ENCODE measurements around the gene SEPHS2. TPM values are rescaled to one million over a fixed set of nuclear protein-coding genes. Genes with fewer than 3 reads are reported as not detected.
"Not testable (repeated sequence)": the region's sequence is repeated elsewhere in the genome, so short reads cannot be mapped to it uniquely, and the experiment has no call there.

SEPHS2 gene
- total and polyA plus RNA-seq, 9 donors = 3.5 to 19.8 (median 16.3) TPM

DNA sequence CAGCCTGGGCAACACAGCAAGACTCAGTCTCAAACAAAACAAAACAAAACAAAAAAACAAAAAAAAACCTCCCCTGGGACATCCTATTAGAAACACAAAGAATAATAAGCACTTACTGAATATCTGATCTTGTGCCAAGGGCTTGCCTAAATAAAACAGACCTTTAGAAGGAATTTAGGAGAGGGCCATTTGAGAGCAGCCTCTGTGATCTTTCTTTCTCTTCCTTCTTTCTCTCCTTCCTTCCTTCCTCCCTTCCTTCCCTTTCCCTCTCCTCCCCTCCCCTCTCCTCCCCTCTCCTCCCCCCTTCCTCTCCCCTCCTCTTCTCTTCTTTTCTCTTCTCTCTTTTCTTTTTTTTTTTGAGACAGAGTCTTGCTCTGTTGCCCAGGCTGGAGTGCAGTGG lies 39.2 kb upstream of the SEPHS2 start:
- Histone ChIP-seq H3K27me3 (ENCODE audit: control insufficient read depth, insufficient read depth, low read length) (no peaks in the 10 kb centered on the region), H3K27ac (ENCODE audit: low read length) (no peak overlapping the region), H3K9me3 (replicated peaks; ENCODE audit: control insufficient read depth, low read depth, low read length) (no peaks in the 10 kb centered on the region), H3K4me3 (ENCODE audit: low read length) (no peak overlapping the region), H3K4me1 (ENCODE audit: control insufficient read depth, insufficient read depth, low read length) (no peaks in the 10 kb centered on the region), H3K36me3 (ENCODE audit: control insufficient read depth, insufficient read depth, low read length) (no peaks in the 10 kb centered on the region)
- DNase-seq = no peak

DNA sequence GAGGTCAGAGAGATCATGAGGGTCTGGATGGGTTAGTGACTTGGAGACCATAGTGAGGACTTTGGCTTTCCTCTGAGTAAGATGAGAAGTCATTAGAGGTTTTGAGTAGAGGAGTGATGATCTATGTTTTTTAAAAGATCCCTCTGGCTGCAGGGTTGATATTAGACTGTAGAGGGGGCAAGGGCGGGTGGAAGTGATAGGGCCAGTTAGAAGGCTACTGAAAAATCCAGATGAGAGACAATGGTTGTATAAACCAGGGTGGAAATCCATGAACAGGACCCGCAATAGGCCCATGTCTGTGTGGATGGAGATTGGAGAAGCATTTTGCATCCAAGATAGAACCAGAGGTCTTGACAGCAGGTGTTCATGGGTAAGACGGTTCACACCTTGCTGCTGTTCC lies 36.7 kb upstream of the SEPHS2 start:
- no peak overlapping the region for H3K4me3 ChIP-seq (ENCODE audit: low read length)
- 80% methylated on average over 3 of the region's 3 CpGs for WGBS (ENCODE audit: insufficient coverage)
- no peaks in the 10 kb centered on the region for H3K36me3 ChIP-seq (ENCODE audit: control insufficient read depth, insufficient read depth, low read length)
- no peaks in the 10 kb centered on the region for H3K9me3 ChIP-seq (replicated peaks; ENCODE audit: control insufficient read depth, low read depth, low read length)
- DNase-seq = no peak
- H3K27ac ChIP-seq (ENCODE audit: low read length) = no peak overlapping the region
- no peaks in the 10 kb centered on the region for H3K27me3 ChIP-seq (ENCODE audit: control insufficient read depth, insufficient read depth, low read length)
- H3K4me1 ChIP-seq (ENCODE audit: control insufficient read depth, insufficient read depth, low read length) = no peaks in the 10 kb centered on the region

DNA sequence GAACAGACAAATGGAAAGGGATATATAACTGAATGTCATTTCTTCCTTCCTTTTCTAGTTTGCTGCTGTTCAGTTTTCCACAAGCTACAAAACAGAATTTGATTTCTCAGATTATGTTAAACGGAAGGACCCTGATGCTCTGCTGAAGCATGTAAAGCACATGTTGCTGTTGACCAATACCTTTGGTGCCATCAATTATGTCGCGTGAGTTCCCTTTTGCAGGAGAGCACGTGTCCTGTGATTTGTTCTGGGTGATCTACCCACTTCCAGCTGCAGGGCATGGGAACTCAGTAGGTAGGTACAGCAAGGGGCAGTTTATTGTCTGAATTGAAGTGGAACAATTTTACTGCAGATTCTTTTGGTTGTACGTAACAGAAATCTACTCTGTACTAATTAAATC lies 35.7 kb upstream of the SEPHS2 start:
- no peak for DNase-seq
- WGBS (ENCODE audit: insufficient coverage) = 40% methylated on average over 4 of the region's 5 CpGs
- Histone ChIP-seq H3K4me3 (ENCODE audit: low read length) (no peak overlapping the region), H3K4me1 (ENCODE audit: control insufficient read depth, insufficient read depth, low read length) (no peaks in the 10 kb centered on the region), H3K36me3 (ENCODE audit: control insufficient read depth, insufficient read depth, low read length) (no peaks in the 10 kb centered on the region), H3K27me3 (ENCODE audit: control insufficient read depth, insufficient read depth, low read length) (no peaks in the 10 kb centered on the region), H3K27ac (ENCODE audit: low read length) (no peak overlapping the region), H3K9me3 (replicated peaks; ENCODE audit: control insufficient read depth, low read depth, low read length) (no peaks in the 10 kb centered on the region)

DNA sequence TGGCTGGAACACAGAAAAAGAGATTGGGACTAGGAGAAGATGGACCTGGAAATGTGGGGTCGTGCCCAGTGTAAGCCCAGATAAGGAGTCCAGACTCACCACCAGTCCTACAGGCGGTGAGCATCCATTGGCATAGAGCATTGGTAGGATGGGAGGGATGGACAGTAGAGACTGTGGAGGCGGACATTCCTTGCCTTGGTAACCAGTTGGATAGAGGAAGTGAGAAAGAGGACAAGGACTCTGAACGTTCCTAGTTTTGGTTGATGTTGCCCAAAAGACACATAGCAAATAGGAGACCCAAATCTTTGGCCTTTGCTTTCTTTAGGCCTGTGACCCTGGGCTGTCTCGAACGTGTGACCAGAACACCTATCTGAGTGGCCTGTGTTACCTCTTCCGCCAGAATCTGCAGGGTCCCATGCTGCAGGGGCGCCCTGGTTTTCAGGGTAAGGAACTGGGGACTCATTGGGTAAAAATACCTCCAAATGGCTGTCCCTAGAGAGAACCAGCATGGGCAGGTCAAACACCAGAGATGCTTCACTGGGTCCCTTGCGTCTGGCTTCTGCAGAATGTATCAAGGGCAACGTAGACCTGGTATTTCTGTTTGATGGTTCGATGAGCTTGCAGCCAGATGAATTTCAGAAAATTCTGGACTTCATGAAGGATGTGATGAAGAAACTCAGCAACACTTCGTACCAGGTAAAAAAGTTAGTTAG lies 33.2 kb upstream of the SEPHS2 start:
- Histone ChIP-seq H3K4me3 (ENCODE audit: low read length) (no peak overlapping the region), H3K36me3 (ENCODE audit: control insufficient read depth, insufficient read depth, low read length) (no peaks in the 10 kb centered on the region), H3K27ac (ENCODE audit: low read length) (no peak overlapping the region), H3K4me1 (ENCODE audit: control insufficient read depth, insufficient read depth, low read length) (no peaks in the 10 kb centered on the region), H3K27me3 (ENCODE audit: control insufficient read depth, insufficient read depth, low read length) (peaks cover 14% of the 10 kb centered on the region), H3K9me3 (replicated peaks; ENCODE audit: control insufficient read depth, low read depth, low read length) (no peaks in the 10 kb centered on the region)
- DNase-seq = no peak
- 83% methylated on average over 10 of the region's 12 CpGs for WGBS (ENCODE audit: insufficient coverage)

DNA sequence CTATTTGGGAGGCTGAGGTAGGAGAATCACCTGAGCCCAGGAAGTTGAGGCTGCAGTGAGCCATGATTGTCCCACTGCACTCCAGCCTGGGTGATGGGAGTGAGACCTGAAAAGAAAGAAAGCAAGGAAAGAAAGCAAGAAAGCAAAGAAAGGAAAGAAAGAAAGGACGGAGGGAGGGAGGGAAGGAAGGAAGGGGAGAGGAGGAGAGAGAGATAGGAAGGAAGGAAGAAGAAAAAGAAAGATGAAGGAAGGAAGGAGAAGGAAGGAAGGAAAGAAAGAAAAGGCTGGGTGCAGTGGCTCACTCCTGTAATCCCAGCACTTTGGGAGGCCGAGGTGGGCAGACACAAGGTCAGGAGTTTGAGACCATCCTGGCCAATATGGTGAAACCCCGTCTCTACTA lies 32.1 kb upstream of the SEPHS2 start:
- H3K4me1 ChIP-seq (ENCODE audit: control insufficient read depth, insufficient read depth, low read length); H3K9me3 ChIP-seq (replicated peaks; ENCODE audit: control insufficient read depth, low read depth, low read length); DNase-seq; H3K27ac ChIP-seq (ENCODE audit: low read length); H3K36me3 ChIP-seq (ENCODE audit: control insufficient read depth, insufficient read depth, low read length); H3K4me3 ChIP-seq (ENCODE audit: low read length): not testable (repeated sequence)
- 88% methylated on average over 3 of the region's 3 CpGs for WGBS (ENCODE audit: insufficient coverage)
- peaks cover 24% of the 10 kb centered on the region for H3K27me3 ChIP-seq (ENCODE audit: control insufficient read depth, insufficient read depth, low read length)

DNA sequence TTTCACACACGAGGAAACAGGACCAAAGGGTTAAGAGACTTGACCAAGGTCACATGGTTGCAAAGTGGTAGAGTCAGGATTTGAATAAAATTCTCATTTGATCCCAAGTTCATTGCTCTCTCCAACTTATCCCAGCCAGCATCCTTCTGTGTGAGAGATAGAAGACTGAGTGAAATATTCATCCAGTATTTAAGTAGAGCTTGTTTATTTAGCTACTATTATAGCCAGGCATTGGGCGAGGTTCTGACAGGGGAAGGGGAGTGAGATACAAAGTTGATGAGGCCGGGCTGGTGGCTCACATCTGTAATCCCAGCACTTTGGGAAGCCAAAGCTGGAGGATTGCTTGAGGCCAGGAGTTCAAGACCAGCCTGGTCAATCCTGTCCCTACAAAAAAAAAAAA lies 31.3 kb upstream of the SEPHS2 start:
- 78% methylated on average over 2 of the region's 3 CpGs for WGBS (ENCODE audit: insufficient coverage)
- H3K4me1 ChIP-seq (ENCODE audit: control insufficient read depth, insufficient read depth, low read length) = no peaks in the 10 kb centered on the region
- no peak overlapping the region for H3K4me3 ChIP-seq (ENCODE audit: low read length)
- no peak overlapping the region for H3K27ac ChIP-seq (ENCODE audit: low read length)
- H3K27me3 ChIP-seq (ENCODE audit: control insufficient read depth, insufficient read depth, low read length) = peaks cover 28% of the 10 kb centered on the region
- DNase-seq = no peak
- no peaks in the 10 kb centered on the region for H3K9me3 ChIP-seq (replicated peaks; ENCODE audit: control insufficient read depth, low read depth, low read length)
- no peaks in the 10 kb centered on the region for H3K36me3 ChIP-seq (ENCODE audit: control insufficient read depth, insufficient read depth, low read length)

DNA sequence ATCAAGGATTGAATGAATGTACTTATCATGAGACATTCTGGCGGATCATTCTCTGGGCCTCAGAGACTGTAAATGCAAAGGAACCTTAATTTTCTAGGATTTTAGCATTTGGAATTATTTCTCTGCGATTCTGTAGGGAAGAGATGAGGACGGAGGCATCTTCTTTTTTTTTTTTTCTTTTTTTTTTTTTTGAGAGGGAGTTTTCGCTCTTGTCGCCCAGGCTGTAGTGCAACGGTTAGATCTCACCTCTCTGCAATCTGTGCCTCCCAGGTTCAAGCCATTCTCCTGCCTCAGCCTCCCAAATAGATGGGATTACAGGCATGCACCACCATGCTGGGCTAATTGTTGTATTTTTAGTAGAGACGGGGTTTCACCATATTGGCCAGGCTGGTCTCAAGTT lies 29.0 kb upstream of the SEPHS2 start:
- Histone ChIP-seq H3K27ac (ENCODE audit: low read length) (no peak overlapping the region), H3K36me3 (ENCODE audit: control insufficient read depth, insufficient read depth, low read length) (no peaks in the 10 kb centered on the region), H3K9me3 (replicated peaks; ENCODE audit: control insufficient read depth, low read depth, low read length) (no peaks in the 10 kb centered on the region), H3K4me3 (ENCODE audit: low read length) (no peak overlapping the region), H3K27me3 (ENCODE audit: control insufficient read depth, insufficient read depth, low read length) (peaks cover 31% of the 10 kb centered on the region), H3K4me1 (ENCODE audit: control insufficient read depth, insufficient read depth, low read length) (no peaks in the 10 kb centered on the region)
- WGBS (ENCODE audit: insufficient coverage) = no CpG with 5 or more reads among the region's 7 CpGs
- no peak for DNase-seq

DNA sequence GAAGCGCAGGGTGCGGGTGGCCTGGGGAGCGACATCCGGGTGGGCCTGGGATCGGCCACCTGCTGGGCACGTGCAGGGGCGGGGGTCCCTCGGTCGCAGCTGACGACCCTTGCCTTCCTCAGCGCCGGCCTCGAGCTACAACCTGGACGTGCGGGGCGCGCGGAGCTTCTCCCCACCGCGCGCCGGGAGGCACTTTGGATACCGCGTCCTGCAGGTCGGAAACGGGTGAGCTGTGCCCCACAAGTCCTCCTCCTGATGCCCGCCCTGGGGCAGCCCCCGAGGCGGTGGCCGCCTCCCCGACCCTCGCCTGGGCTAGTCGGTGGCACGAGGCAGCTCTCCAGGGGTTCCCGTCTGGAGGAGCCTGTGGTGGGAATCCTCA lies 28.4 kb upstream of the SEPHS2 start:
- H3K9me3 ChIP-seq (replicated peaks; ENCODE audit: control insufficient read depth, low read depth, low read length) = no peaks in the 10 kb centered on the region
- peak overlapping the region; percentile 21 for H3K4me3 ChIP-seq (ENCODE audit: low read length)
- no peaks in the 10 kb centered on the region for H3K36me3 ChIP-seq (ENCODE audit: control insufficient read depth, insufficient read depth, low read length)
- H3K4me1 ChIP-seq (ENCODE audit: control insufficient read depth, insufficient read depth, low read length) = no peaks in the 10 kb centered on the region
- no peak overlapping the region for H3K27ac ChIP-seq (ENCODE audit: low read length)
- no peak for DNase-seq
- peaks cover 31% of the 10 kb centered on the region for H3K27me3 ChIP-seq (ENCODE audit: control insufficient read depth, insufficient read depth, low read length)
- 20% methylated on average over 34 of the region's 35 CpGs for WGBS (ENCODE audit: insufficient coverage)

DNA sequence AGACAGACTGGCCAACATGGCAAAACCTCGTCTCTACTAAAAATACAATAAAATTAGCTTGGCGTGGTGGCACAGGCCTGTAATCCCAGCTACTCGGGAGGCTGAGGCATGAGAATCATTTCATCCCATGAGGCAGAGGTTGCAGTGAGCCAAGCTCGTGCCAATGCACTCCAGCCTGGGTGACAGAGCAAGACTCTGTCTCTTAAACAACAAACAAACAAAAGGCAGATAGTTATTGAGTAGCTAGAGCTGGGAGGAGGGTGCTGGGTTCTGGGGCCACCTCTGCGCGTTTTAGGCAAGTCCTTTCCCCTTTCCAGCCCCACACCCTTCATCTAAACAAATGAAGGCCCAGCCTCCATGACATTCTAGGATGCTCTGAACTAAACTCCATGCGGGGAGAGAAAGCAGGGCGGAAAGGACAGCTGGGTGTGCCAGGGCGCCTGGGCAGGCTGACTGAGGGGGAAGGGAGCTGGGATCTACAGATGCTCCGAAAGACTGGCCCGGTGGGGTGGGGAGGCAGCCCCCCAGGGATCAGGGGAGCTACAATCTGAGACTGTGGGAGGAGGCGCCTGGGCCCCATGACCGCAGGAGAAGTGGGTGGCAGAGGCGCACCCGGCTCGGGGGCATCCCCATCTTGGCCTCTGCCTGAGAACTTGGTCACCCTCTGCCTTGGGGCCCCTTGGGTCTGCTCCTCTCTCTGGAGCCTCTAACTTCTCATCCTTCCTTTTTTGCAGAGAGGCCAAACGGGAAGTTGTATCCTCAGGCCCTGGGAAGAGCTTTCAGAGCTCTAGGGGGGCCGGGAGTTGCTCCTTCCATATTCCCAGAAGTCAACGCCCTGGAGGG lies 27.8 kb upstream of the SEPHS2 start:
- H3K36me3 ChIP-seq (ENCODE audit: control insufficient read depth, insufficient read depth, low read length) = no peaks in the 10 kb centered on the region
- H3K27ac ChIP-seq (ENCODE audit: low read length) = no peak overlapping the region
- 53% methylated on average over 11 of the region's 19 CpGs for WGBS (ENCODE audit: insufficient coverage)
- no peaks in the 10 kb centered on the region for H3K9me3 ChIP-seq (replicated peaks; ENCODE audit: control insufficient read depth, low read depth, low read length)
- H3K4me1 ChIP-seq (ENCODE audit: control insufficient read depth, insufficient read depth, low read length) = no peaks in the 10 kb centered on the region
- DNase-seq = peak; percentile 24
- H3K4me3 ChIP-seq (ENCODE audit: low read length) = peak overlapping the region; percentile 21
- H3K27me3 ChIP-seq (ENCODE audit: control insufficient read depth, insufficient read depth, low read length) = peaks cover 31% of the 10 kb centered on the region

DNA sequence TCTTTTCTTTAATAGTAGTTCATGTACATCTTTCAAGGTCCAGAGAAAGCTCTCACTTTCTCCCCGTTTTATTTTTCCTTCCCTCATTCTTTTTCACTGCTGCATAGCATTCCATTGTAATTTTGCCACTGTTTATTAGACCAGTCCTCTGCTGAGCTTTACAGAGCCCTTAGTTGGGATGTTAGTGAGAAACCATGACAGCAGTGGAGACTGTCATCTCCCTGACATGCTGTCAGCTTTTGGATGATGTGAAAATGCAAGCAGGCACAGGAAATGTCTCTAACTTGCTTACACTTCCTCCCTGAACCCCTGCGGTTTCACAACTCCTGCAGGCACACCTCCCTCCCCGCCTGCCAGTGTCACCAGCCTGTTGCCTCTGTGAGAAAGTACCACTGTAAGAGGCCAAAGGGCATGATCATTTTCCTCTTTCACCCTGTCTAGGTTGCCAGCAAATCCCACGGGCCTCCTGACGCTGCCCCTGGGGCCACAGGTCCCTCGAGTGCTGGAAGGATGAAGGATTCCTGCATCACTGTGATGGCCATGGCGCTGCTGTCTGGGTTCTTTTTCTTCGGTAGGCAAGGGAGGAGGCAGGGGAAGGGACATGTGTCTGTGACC lies 26.8 kb upstream of the SEPHS2 start, which contains the start of gene ITGAL:
TSS of gene ITGAL (plus strand) at position 415 of the 615 bp plus-strand sequence. CDS start at position 511, 96 bp downstream.
- Histone ChIP-seq H3K27me3 (ENCODE audit: control insufficient read depth, insufficient read depth, low read length) (peaks cover 31% of the 10 kb centered on the region), H3K4me3 (ENCODE audit: low read length) (peak within 1 kb of the TSS; percentile 30), H3K4me1 (ENCODE audit: control insufficient read depth, insufficient read depth, low read length) (no peaks in the 10 kb centered on the region), H3K36me3 (ENCODE audit: control insufficient read depth, insufficient read depth, low read length) (no peaks in the 10 kb centered on the region), H3K27ac (ENCODE audit: low read length) (no peak within 1 kb of the TSS), H3K9me3 (replicated peaks; ENCODE audit: control insufficient read depth, low read depth, low read length) (no peaks in the 10 kb centered on the region)
- peak; percentile 48 for DNase-seq
- WGBS (ENCODE audit: insufficient coverage) = 67% methylated on average over 7 of the region's 8 CpGs

Data from muscle of leg (tissue), 11 donors.